HG03175 (cell line): ENCODE measurements around the gene RHCG.
"Not testable (repeated sequence)": the region's sequence is repeated elsewhere in the genome, so short reads cannot be mapped to it uniquely, and the experiment has no call there.

Experiments used
- ATAC-seq: cut with Tn5 transposase; IDR thresholded peaks from one replicate; pipeline ENCODE4 v1.9.1; 2021; ENCODE audit warnings: mild to moderate bottlenecking, moderate library complexity; ENCODE audit not compliant: unreplicated experiment

The RHCG gene

GRCh38 chr15:89479173-89479572 is 17.2 kb downstream of the RHCG start:
- ATAC-seq = no peak

- ATAC-seq = no peak
These were observed 18.8 kb downstream of the RHCG start for GRCh38 chr15:89477411-89478242.

GRCh38 chr15:89475661-89476060 is 20.7 kb downstream of the RHCG start:
- ATAC-seq = no peak

GRCh38 chr15:89472785-89473256 is 23.6 kb downstream of the RHCG start:
- no peak for ATAC-seq

GRCh38 chr15:89469426-89470096 is 26.8 kb downstream of the RHCG start:
- no peak for ATAC-seq

GRCh38 chr15:89468813-89469212 is 27.6 kb downstream of the RHCG start:
- ATAC-seq = not testable (repeated sequence)

- ATAC-seq = no peak
These were observed 33.3 kb downstream of the RHCG start for GRCh38 chr15:89463113-89463512.

- ATAC-seq = no peak
These were observed 34.0 kb downstream of the RHCG start for GRCh38 chr15:89462198-89462912.

GRCh38 chr15:89461386-89461785 is 35.0 kb downstream of the RHCG start:
- no peak for ATAC-seq

GRCh38 chr15:89460048-89460447 is 36.3 kb downstream of the RHCG start:
- ATAC-seq = no peak

GRCh38 chr15:89459271-89460038 is 36.9 kb downstream of the RHCG start:
- no peak for ATAC-seq

- ATAC-seq = no peak
These were observed 37.9 kb downstream of the RHCG start for GRCh38 chr15:89458440-89458839.

- ATAC-seq = no peak
These were observed 39.3 kb downstream of the RHCG start for GRCh38 chr15:89457086-89457485.

GRCh38 chr15:89455535-89455934 is 40.8 kb downstream of the RHCG start:
- no peak for ATAC-seq

GRCh38 chr15:89452330-89452836 is 44.0 kb downstream of the RHCG start:
- no peak for ATAC-seq

GRCh38 chr15:89451846-89452245 is 44.5 kb downstream of the RHCG start:
- ATAC-seq = no peak

GRCh38 chr15:89450076-89451006 is 46.0 kb downstream of the RHCG start:
- no peak for ATAC-seq

GRCh38 chr15:89448825-89449224 is 47.6 kb downstream of the RHCG start:
- no peak for ATAC-seq

- ATAC-seq = no peak
These were observed 48.7 kb downstream of the RHCG start for GRCh38 chr15:89447676-89448075.
